Measurements from ENCODE around the gene LRRC72. TPM values are rescaled to one million over a fixed set of nuclear protein-coding genes. Genes with fewer than 3 reads are reported as not detected.

Gene LRRC72
- total and polyA plus RNA-seq, 9 of the 15 experiments (the other 6 are each of a cell fraction or from before 2014, with no cell fraction given) = 0.10 TPM; not detected in 8

DNA sequence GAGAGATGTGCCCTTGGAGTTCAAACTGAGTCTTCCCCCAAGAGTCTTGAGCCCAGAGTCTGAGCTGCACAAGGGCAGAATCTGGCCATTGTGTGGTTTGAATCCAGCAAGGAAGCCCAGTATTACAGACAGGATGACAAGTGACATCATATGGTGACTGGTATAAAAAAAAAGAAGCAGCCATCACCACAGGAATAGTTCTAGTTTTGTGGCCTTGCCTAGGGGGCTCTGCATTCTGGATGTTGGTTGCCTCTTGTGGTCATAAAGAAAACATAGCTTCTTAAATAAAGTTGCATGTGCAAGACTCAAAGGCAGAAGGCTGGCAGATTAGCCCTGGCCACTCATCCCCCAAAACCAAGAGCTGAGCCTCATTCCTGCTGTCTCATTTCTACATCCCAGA, 16.8 kb upstream of the LRRC72 start (continued):
- TF ChIP-seq MED1 (CRISPR knock-in tag; IDR thresholded peaks at IDR 0.05; ENCODE audit: borderline replicate concordance) (no peak), L3MBTL2 (IDR thresholded peaks at IDR 0.05) (no peak), ZNF695 (CRISPR knock-in tag; IDR thresholded peaks at IDR 0.05) (no peak), RNF2 (IDR thresholded peaks at IDR 0.05) (no peak), ZNF384 (IDR thresholded peaks at IDR 0.05; ENCODE audit: low read depth, low read length) (peak; percentile 84)
- TF ChIP-seq, protein P1, sequence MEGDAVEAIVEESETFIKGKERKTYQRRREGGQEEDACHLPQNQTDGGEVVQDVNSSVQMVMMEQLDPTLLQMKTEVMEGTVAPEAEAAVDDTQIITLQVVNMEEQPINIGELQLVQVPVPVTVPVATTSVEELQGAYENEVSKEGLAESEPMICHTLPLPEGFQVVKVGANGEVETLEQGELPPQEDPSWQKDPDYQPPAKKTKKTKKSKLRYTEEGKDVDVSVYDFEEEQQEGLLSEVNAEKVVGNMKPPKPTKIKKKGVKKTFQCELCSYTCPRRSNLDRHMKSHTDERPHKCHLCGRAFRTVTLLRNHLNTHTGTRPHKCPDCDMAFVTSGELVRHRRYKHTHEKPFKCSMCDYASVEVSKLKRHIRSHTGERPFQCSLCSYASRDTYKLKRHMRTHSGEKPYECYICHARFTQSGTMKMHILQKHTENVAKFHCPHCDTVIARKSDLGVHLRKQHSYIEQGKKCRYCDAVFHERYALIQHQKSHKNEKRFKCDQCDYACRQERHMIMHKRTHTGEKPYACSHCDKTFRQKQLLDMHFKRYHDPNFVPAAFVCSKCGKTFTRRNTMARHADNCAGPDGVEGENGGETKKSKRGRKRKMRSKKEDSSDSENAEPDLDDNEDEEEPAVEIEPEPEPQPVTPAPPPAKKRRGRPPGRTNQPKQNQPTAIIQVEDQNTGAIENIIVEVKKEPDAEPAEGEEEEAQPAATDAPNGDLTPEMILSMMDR (IDR thresholded peaks at IDR 0.05 in 2 of 3, conservative IDR thresholded peaks at IDR 0.05 in 1 of 3; ENCODE audit: insufficient read depth in 2 of 3, low read depth in 1 of 3, low read length in 3 of 3) = peak; percentile 32 to 46 (median 41); a peak in 4 of 6 replicates

DNA sequence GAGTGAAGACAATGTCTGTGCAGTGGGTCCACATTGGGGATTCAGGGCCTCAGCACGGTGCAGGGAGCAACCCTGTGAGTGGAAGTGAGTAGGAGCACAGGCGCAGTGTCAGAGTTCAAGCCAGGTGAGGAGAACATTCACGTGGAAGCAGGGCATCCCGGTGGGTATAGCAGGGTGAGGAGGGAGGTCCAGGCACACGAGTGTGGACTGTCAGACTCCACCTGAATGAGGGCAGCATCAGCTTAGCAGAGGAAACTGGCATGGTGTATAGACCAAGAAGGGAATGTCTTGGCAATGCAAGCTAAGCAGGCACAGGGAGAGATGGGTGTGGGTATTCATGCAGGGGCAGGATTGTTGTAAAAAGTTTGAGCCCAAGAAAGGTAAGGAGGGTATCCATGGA, 15.3 kb upstream of the LRRC72 start:
- DNase-seq (ENCODE audit: extremely low read depth in 1 of 4, low spot score in 3 of 4) (no peak), FAIRE-seq (no peak), ATAC-seq (no peak)
- TF ChIP-seq SRSF1 (IDR thresholded peaks at IDR 0.05; ENCODE audit: low read depth, low read length) = no peak
- TF ChIP-seq, protein P2, sequence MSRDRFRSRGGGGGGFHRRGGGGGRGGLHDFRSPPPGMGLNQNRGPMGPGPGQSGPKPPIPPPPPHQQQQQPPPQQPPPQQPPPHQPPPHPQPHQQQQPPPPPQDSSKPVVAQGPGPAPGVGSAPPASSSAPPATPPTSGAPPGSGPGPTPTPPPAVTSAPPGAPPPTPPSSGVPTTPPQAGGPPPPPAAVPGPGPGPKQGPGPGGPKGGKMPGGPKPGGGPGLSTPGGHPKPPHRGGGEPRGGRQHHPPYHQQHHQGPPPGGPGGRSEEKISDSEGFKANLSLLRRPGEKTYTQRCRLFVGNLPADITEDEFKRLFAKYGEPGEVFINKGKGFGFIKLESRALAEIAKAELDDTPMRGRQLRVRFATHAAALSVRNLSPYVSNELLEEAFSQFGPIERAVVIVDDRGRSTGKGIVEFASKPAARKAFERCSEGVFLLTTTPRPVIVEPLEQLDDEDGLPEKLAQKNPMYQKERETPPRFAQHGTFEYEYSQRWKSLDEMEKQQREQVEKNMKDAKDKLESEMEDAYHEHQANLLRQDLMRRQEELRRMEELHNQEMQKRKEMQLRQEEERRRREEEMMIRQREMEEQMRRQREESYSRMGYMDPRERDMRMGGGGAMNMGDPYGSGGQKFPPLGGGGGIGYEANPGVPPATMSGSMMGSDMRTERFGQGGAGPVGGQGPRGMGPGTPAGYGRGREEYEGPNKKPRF (IDR thresholded peaks at IDR 0.05; ENCODE audit: low read depth, low read length) = no peak
- TF ChIP-seq TAF7 (tag; IDR thresholded peaks at IDR 0.05) = no peak
- TF ChIP-seq POU5F1 (IDR thresholded peaks at IDR 0.05; ENCODE audit: borderline replicate concordance, low read depth, low read length, partially characterized antibody) = no peak
- TF ChIP-seq ILK (tag; IDR thresholded peaks at IDR 0.05; ENCODE audit: borderline replicate concordance, low read depth) = no peak
- no peak for TF ChIP-seq ZFP36 (IDR thresholded peaks at IDR 0.05; ENCODE audit: low read depth, low read length, partially characterized antibody)
- TF ChIP-seq NFE2 (IDR thresholded peaks at IDR 0.05; ENCODE audit: low read depth) = no peak
- TF ChIP-seq RBM25 (IDR thresholded peaks at IDR 0.05; ENCODE audit: low read depth, low read length, severe bottlenecking) = no peak
- no peak for TF ChIP-seq ZZZ3 (IDR thresholded peaks at IDR 0.05)
- no peak for TF ChIP-seq PHB2 (IDR thresholded peaks at IDR 0.05; ENCODE audit: low read depth)
- TF ChIP-seq, protein P3, sequence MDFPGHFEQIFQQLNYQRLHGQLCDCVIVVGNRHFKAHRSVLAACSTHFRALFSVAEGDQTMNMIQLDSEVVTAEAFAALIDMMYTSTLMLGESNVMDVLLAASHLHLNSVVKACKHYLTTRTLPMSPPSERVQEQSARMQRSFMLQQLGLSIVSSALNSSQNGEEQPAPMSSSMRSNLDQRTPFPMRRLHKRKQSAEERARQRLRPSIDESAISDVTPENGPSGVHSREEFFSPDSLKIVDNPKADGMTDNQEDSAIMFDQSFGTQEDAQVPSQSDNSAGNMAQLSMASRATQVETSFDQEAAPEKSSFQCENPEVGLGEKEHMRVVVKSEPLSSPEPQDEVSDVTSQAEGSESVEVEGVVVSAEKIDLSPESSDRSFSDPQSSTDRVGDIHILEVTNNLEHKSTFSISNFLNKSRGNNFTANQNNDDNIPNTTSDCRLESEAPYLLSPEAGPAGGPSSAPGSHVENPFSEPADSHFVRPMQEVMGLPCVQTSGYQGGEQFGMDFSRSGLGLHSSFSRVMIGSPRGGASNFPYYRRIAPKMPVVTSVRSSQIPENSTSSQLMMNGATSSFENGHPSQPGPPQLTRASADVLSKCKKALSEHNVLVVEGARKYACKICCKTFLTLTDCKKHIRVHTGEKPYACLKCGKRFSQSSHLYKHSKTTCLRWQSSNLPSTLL (IDR thresholded peaks at IDR 0.05) = no peak
- in situ Hi-C loops (cut with MboI) (no loop called here), intact Hi-C loops (cut with micrococcal nuclease) (loop anchor here (5.0 kb wide), 1 partner anchor 79 kb away; no protein-coding TSS in a partner anchor)
- Histone ChIP-seq H3K27ac (ENCODE audit: extremely low read depth, low read depth, low read length) (no peak overlapping the region), H3K9ac (ENCODE audit: insufficient read depth in 1 of 2, low read depth in 2 of 2, low read length in 2 of 2) (peak overlapping the region in 1 of 2 experiments; percentile 19; a peak in 1 of 4 replicates), H2AFZ (ENCODE audit: low read depth, low read length) (no peak overlapping the region), H3K4me1 (replicated peaks in 1 of 2; ENCODE audit: control insufficient read depth in 2 of 2, insufficient read depth in 2 of 2, low read length in 2 of 2) (peaks cover 3% of the 10 kb centered on the region in 2 experiments; a peak in 2 of 5 replicates), H3K9me1 (ENCODE audit: control insufficient read depth, insufficient read depth, low read length) (no peaks in the 10 kb centered on the region), H4K20me1 (replicated peaks; ENCODE audit: control insufficient read depth, insufficient read depth, low read length) (no peaks in the 10 kb centered on the region), H3K9me3 (replicated peaks; ENCODE audit: control insufficient read depth, insufficient read depth, low read depth, low read length) (no peaks in the 10 kb centered on the region), H3K36me3 (ENCODE audit: control insufficient read depth, insufficient read depth, low read length) (no peaks in the 10 kb centered on the region), H3K4me3 (no peak overlapping the region), H3K79me2 (ENCODE audit: control insufficient read depth, insufficient read depth, low read length) (no peaks in the 10 kb centered on the region), H3K27me3 (ENCODE audit: control insufficient read depth in 2 of 2, insufficient read depth in 2 of 2, low read length in 2 of 2) (no peaks in the 10 kb centered on the region), H3K4me2 (ENCODE audit: insufficient read depth, low read length) (no peak overlapping the region)
- ChIA-PET CTCF (ENCODE audit: low intra/inter-chr PET ratio) (no interaction called here), POLR2A (interaction anchor here (1.4 to 1.7 kb wide), 2 partner anchors 10 to 12 kb away, joined by 4 to 5 read pairs; no protein-coding TSS in a partner anchor)
- 25% methylated on average over 5 of the region's 5 CpGs for WGBS (ENCODE audit: insufficient coverage, low coverage, missing lambda C conversion rate)
- BruUV-seq (replicated peaks) = no TSS peak
